H1 (cell line): ENCODE data around the gene KRT75. TPM values are rescaled to one million over a fixed set of nuclear protein-coding genes. Genes with fewer than 3 reads are reported as not detected.

ENCODE experiments used
- CTCF ChIA-PET: fragments of 300-600 bp; sonication (Branson Sonifier 250); formaldehyde crosslinking; loops from one replicate; lab custom pipeline; 2021; ENCODE audit not compliant: partially characterized antibody; lab: Charles Lee
- POLR2A ChIA-PET: fragments of 300-600 bp; sonication (Branson Sonifier 250); formaldehyde crosslinking; loops from one replicate; lab custom pipeline; 2021; ENCODE audit warnings: inconsistent platforms; ENCODE audit not compliant: partially characterized antibody; lab: Charles Lee
- DNase-seq, 2 experiments: peaks; one replicate each; pipeline versions ENCODE4 v3.0.0 to v3.0.0-alpha.2; 2010 to 2022; ENCODE audit warnings: low spot score in 2 of 2, low read depth in 1 of 2, mixed read lengths in 1 of 2
- FAIRE-seq: peaks from 2 replicates; lab custom pipeline; 2011; peaks lifted over from hg19 to GRCh38; lab: Jason Lieb, UNC
- H2AFZ ChIP-seq: 2 replicates; pipeline ENCODE4 v1.8.1; 2012; ENCODE audit warnings: low read length, inconsistent platforms
- H2AK5ac ChIP-seq: 2 replicates; pipeline ENCODE4 v1.6.1; 2013; ENCODE audit warnings: low read depth, low read length
- H2BK120ac ChIP-seq: replicated peaks from 2 replicates; pipeline ENCODE3; 2013; ENCODE audit warnings: low read depth, low read length, inconsistent platforms
- H2BK12ac ChIP-seq: 2 replicates; pipeline ENCODE4 v1.6.1; 2013; ENCODE audit warnings: low read depth, low read length
- H2BK15ac ChIP-seq: 2 replicates; pipeline ENCODE4 v1.6.1; 2013; ENCODE audit warnings: low read length
- H2BK20ac ChIP-seq: 2 replicates; pipeline ENCODE4 v1.6.1; 2013; ENCODE audit warnings: low read length
- H2BK5ac ChIP-seq: 2 replicates; pipeline ENCODE4 v1.6.1; 2013; ENCODE audit warnings: low read depth, low read length
- H3K14ac ChIP-seq: 2 replicates; pipeline ENCODE4 v1.6.1; 2013; ENCODE audit warnings: inconsistent platforms; ENCODE audit not compliant: insufficient read length
- H3K18ac ChIP-seq: 2 replicates; pipeline ENCODE4 v1.6.1; 2013; ENCODE audit warnings: low read length; ENCODE audit errors: extremely low read depth
- H3K23ac ChIP-seq: 2 replicates; pipeline ENCODE4 v1.6.1; 2013; ENCODE audit warnings: inconsistent platforms; ENCODE audit not compliant: insufficient read length
- H3K23me2 ChIP-seq: 2 replicates; pipeline ENCODE4 v1.6.1; 2013; ENCODE audit warnings: low read depth, low read length
- H3K27ac ChIP-seq: 2 replicates; pipeline ENCODE4 v1.6.1; 2011; ENCODE audit warnings: low read depth, low read length, inconsistent platforms
- H3K27me3 ChIP-seq, 4 experiments: replicated peaks in 1 of 4; 1 replicate in 1 of 4; 2 replicates in 3 of 4; pipeline versions ENCODE4 v1.6.1 to v1.8.1; 2011 to 2013; ENCODE audit warnings: low read length in 3 of 4, mild to moderate bottlenecking in 3 of 4, inconsistent platforms in 2 of 4, mixed read lengths in 2 of 4, moderate library complexity in 1 of 4; ENCODE audit not compliant: control insufficient read depth in 3 of 4, insufficient read depth in 3 of 4; ENCODE audit errors: extremely low read depth in 1 of 4
- H3K36me3 ChIP-seq, 4 experiments: 2 replicates each; pipeline versions ENCODE4 v1.6.1 to v1.8.1; 2011 to 2013; ENCODE audit warnings: mild to moderate bottlenecking in 4 of 4, low read length in 3 of 4, moderate library complexity in 2 of 4, control low read depth in 1 of 4, inconsistent platforms in 1 of 4; ENCODE audit not compliant: insufficient read depth in 4 of 4, control insufficient read depth in 2 of 4
- H3K4ac ChIP-seq: replicated peaks from 2 replicates; pipeline ENCODE3; 2013; ENCODE audit warnings: low read length, low read depth, mixed read lengths, inconsistent platforms; ENCODE audit not compliant: insufficient read length
- H3K4me1 ChIP-seq, 4 experiments: replicated peaks in 1 of 4; 1 replicate in 1 of 4; 2 replicates in 3 of 4; pipeline versions ENCODE4 v1.6.1 to v1.8.1; 2011 to 2013; ENCODE audit warnings: low read length in 3 of 4, inconsistent platforms in 2 of 4, mixed read lengths in 1 of 4; ENCODE audit not compliant: insufficient read depth in 4 of 4, control insufficient read depth in 3 of 4
- H3K4me2 ChIP-seq, 2 experiments: 2 replicates each; pipeline versions ENCODE4 v1.6.1 to v1.8.1; 2011 to 2013; ENCODE audit warnings: low read depth in 2 of 2, low read length in 2 of 2, control low read depth in 1 of 2, inconsistent platforms in 1 of 2, mild to moderate bottlenecking in 1 of 2; ENCODE audit not compliant: insufficient read depth in 1 of 2
- H3K4me3 ChIP-seq, 4 experiments: fragments of 200-600, 300-600 bp in 1 of 4; sonication (generic), shearing (Covaris generic), sonication (Bioruptor Twin) in 1 of 4; 2 replicates each; pipeline versions ENCODE4 v1.5.1 to v1.8.1; 2011 to 2016; ENCODE audit warnings: low read length in 4 of 4, low read depth in 3 of 4, control low read depth in 2 of 4, inconsistent platforms in 2 of 4, mild to moderate bottlenecking in 2 of 4, mixed read lengths in 1 of 4, moderate library complexity in 1 of 4; ENCODE audit not compliant: insufficient read depth in 2 of 4; ENCODE audit errors: extremely low read depth in 1 of 4
- H3K56ac ChIP-seq: replicated peaks from 2 replicates; pipeline ENCODE3; 2013; ENCODE audit warnings: low read depth, mild to moderate bottlenecking, mixed read lengths, low read length, inconsistent platforms; ENCODE audit not compliant: insufficient read length
- H3K79me1 ChIP-seq: 2 replicates; pipeline ENCODE4 v1.6.1; 2013; ENCODE audit warnings: low read depth, low read length, control low read depth
- H3K79me2 ChIP-seq, 2 experiments: 2 replicates each; pipeline versions ENCODE4 v1.6.1 to v1.8.1; 2012 to 2013; ENCODE audit warnings: low read length in 2 of 2, mild to moderate bottlenecking in 2 of 2, inconsistent platforms in 1 of 2; ENCODE audit not compliant: insufficient read depth in 2 of 2, control insufficient read depth in 1 of 2
- H3K9ac ChIP-seq, 4 experiments: replicated peaks in 1 of 4; 1 replicate in 1 of 4; 2 replicates in 3 of 4; pipeline versions ENCODE4 v1.6.1 to v1.8.1; 2011 to 2013; ENCODE audit warnings: low read depth in 3 of 4, low read length in 3 of 4, control low read depth in 2 of 4, mild to moderate bottlenecking in 2 of 4, moderate library complexity in 2 of 4, inconsistent platforms in 1 of 4; ENCODE audit errors: extremely low read depth in 1 of 4
- H3K9me3 ChIP-seq, 2 experiments: 2 replicates each; pipeline versions ENCODE4 v1.6.1 to v1.8.1; 2012 to 2013; ENCODE audit warnings: mild to moderate bottlenecking in 2 of 2, moderate library complexity in 2 of 2, control low read depth in 1 of 2, inconsistent platforms in 1 of 2, low read depth in 1 of 2, low read length in 1 of 2, mixed read lengths in 1 of 2; ENCODE audit not compliant: insufficient read depth in 2 of 2
- H4K20me1 ChIP-seq, 2 experiments: replicated peaks in 1 of 2; 2 replicates each; pipeline versions ENCODE3 to v1.8.1; 2011 to 2013; ENCODE audit warnings: inconsistent platforms in 2 of 2, low read length in 2 of 2, mild to moderate bottlenecking in 1 of 2; ENCODE audit not compliant: insufficient read depth in 2 of 2, control insufficient read depth in 1 of 2
- H4K5ac ChIP-seq: 2 replicates; pipeline ENCODE4 v1.6.1; 2013; ENCODE audit warnings: low read length, low read depth, mixed read lengths, inconsistent platforms; ENCODE audit not compliant: insufficient read length
- H4K8ac ChIP-seq: 2 replicates; pipeline ENCODE4 v1.8.0; 2013; ENCODE audit warnings: mild to moderate bottlenecking, moderate library complexity, low read length, inconsistent platforms; ENCODE audit not compliant: insufficient read depth; ENCODE audit errors: extremely low read depth
- H4K91ac ChIP-seq: replicated peaks from 2 replicates; pipeline ENCODE3; 2013; ENCODE audit warnings: low read length, mixed read lengths, inconsistent platforms; ENCODE audit not compliant: insufficient read length
- CHD1 ChIP-seq: IDR thresholded peaks from 2 replicates; pipeline ENCODE4 v1.6.1; 2012; ENCODE audit warnings: low read depth, low read length, improper control_type of control experiment
- CTBP2 ChIP-seq: IDR thresholded peaks from 2 replicates; pipeline ENCODE4 v1.7.0; 2011; ENCODE audit warnings: borderline replicate concordance, mild to moderate bottlenecking, moderate library complexity, mixed read lengths, low read length; ENCODE audit not compliant: insufficient read depth, insufficient read length
- HDAC6 ChIP-seq: IDR thresholded peaks from one replicate; pipeline ENCODE4 v1.7.1; 2012; ENCODE audit warnings: low read depth, mild to moderate bottlenecking, inconsistent platforms, low read length, moderate library complexity
- JUND ChIP-seq: IDR thresholded peaks from 2 replicates; pipeline ENCODE4 v1.6.1; 2011; ENCODE audit warnings: mild to moderate bottlenecking, improper control_type of control experiment, low read length
- POLR2AphosphoS5 ChIP-seq: IDR thresholded peaks from 2 replicates; pipeline ENCODE4 v1.6.1; 2011; ENCODE audit warnings: low read depth, low read length
- RAD21 ChIP-seq, 2 experiments: IDR thresholded peaks in 1 of 2; conservative IDR thresholded peaks in 1 of 2; 2 replicates each; pipeline ENCODE4 v1.6.1; 2011; ENCODE audit warnings: low read depth in 2 of 2, low read length in 2 of 2, improper control_type of control experiment in 1 of 2, inconsistent platforms in 1 of 2, mild to moderate bottlenecking in 1 of 2, moderate library complexity in 1 of 2
- SP1 ChIP-seq: IDR thresholded peaks from 2 replicates; pipeline ENCODE4 v1.6.1; 2011; ENCODE audit warnings: low read depth, low read length
- TAF1 ChIP-seq: IDR thresholded peaks from 2 replicates; pipeline ENCODE4 v1.6.1; 2011; ENCODE audit warnings: mild to moderate bottlenecking, low read depth, low read length
- TBP ChIP-seq: IDR thresholded peaks from 2 replicates; pipeline ENCODE4 v1.6.1; 2011; ENCODE audit warnings: low read depth, low read length, improper control_type of control experiment
- TEAD4 ChIP-seq: IDR thresholded peaks from 2 replicates; pipeline ENCODE4 v1.6.1; 2012; ENCODE audit warnings: low read depth, low read length, inconsistent platforms, mixed read lengths
- WGBS, 2 experiments: shearing (Covaris generic) in 1 of 2; methylation state at CpG; one replicate each; pipeline versions ENCODE4 v1.1.6 to v1.1.7; 2013 to 2015; ENCODE audit warnings: low lambda C conversion rate in 2 of 2, mixed read lengths in 2 of 2, inconsistent platforms in 1 of 2, low coverage in 1 of 2, missing lambda C conversion rate in 1 of 2; ENCODE audit not compliant: insufficient replicate concordance in 2 of 2, insufficient coverage in 1 of 2, insufficient read length in 1 of 2; ENCODE audit errors: extremely low coverage in 1 of 2, missing lambda C conversion rate in 1 of 2; 5-methylcytosine and 5-hydroxymethylcytosine counted together
- polyA plus RNA-seq, 7 experiments: library from polyadenylated mRNA; depleted of rRNA in 3 of 7; stranded (reverse) in 5 of 7; unstranded in 2 of 7; fragments of >200 nt in 5 of 7; fragments of 200-250 nt in 2 of 7; gene quantifications; 1 replicate in 5 of 7; 2 replicates in 1 of 7; 4 replicates in 1 of 7; pipeline versions ENCODE4 v1.2.1 to v1.2.3, GENCODE V29; 2011 to 2013; ENCODE audit warnings: missing spikeins in 2 of 7, mixed read lengths in 2 of 7
- total RNA-seq: library from RNA; stranded (reverse); fragmentation: NEBNext Ultra II Directional; extraction: Animal tissue kit (Norgen Biotek cat#: 25700); gene quantifications from 2 replicates; pipeline ENCODE4 v1.2.1, GENCODE V29; 2021
- TF ChIP-seq, protein P1 (sequence below), 3 experiments: IDR thresholded peaks; 1 replicate in 2 of 3; 2 replicates in 1 of 3; pipeline versions ENCODE4 v1.5.1 to v1.6.1; 2011; ENCODE audit warnings: low read length in 3 of 3, mild to moderate bottlenecking in 3 of 3, inconsistent platforms in 2 of 3, low read depth in 1 of 3, moderate library complexity in 1 of 3; ENCODE audit not compliant: insufficient read depth in 1 of 3; ENCODE audit errors: control extremely low read depth in 1 of 3

Gene KRT75
- total and polyA plus RNA-seq, 2 of the 8 experiments (the other 6 are each of a cell fraction or from before 2014, with no cell fraction given), result not detected

GRCh38 chr12:52442600-52443061 is 8.5 kb upstream of the KRT75 start:
- Histone ChIP-seq H2AFZ (peak overlapping the region; percentile 96), H2BK12ac (no peak overlapping the region), H3K18ac (no peak overlapping the region), H2BK120ac (no peak overlapping the region), H2BK20ac (no peak overlapping the region), H2BK5ac (0 out of 2 replicates have a peak overlapping the region, but pooled peaks have one; percentile 26), H3K27ac (no peak overlapping the region), H3K23ac (no peak overlapping the region), H4K8ac (no peak overlapping the region), H2AK5ac (no peak overlapping the region), H3K36me3 (no peaks in the 10 kb centered on the region), H3K4me3 (no peak overlapping the region), H3K56ac (no peak overlapping the region), H3K9me3 (no peaks in the 10 kb centered on the region), H3K23me2 (no peaks in the 10 kb centered on the region), H3K79me1 (no peaks in the 10 kb centered on the region), H3K14ac (no peak overlapping the region), H3K4me1 (peaks cover 0 to 5% (median 3%) of the 10 kb centered on the region in 4 experiments; a peak in 3 of 7 replicates), H3K9ac (no peak overlapping the region), H2BK15ac (no peak overlapping the region), H4K20me1 (no peaks in the 10 kb centered on the region), H4K91ac (no peak overlapping the region), H3K79me2 (no peaks in the 10 kb centered on the region), H3K27me3 (no peaks in the 10 kb centered on the region; a peak in 2 of 7 replicates), H3K4me2 (peak overlapping the region; percentile 38 to 42; a peak in 3 of 4 replicates), H4K5ac (no peak overlapping the region), H3K4ac (no peak overlapping the region)
- FAIRE-seq (no peak), DNase-seq (peak; percentile 39 to 56)
- POLR2A ChIA-PET, result no interaction called here
- CTCF ChIA-PET, result interaction anchor here (0.7 to 1.3 kb wide), 7 partner anchors 14 to 140 kb away, joined by 3 to 6 read pairs (median 3); no protein-coding TSS in a partner anchor
- 50% methylated on average over 6 of the region's 6 CpGs; no CpG with 5 or more reads in 1 of the 2 experiments for WGBS, 2 experiments
- TF ChIP-seq SP1 (no peak), TAF1 (0 out of 2 replicates have a peak, but pooled peaks have one; percentile 26), TEAD4 (peak; percentile 70), POLR2AphosphoS5 (0 out of 2 replicates have a peak, but pooled peaks have one; percentile 26), RAD21 (IDR thresholded peaks at IDR 0.05 in 1 of 2, conservative IDR thresholded peaks at IDR 0.05 in 1 of 2; ENCODE audit: low read depth in 2 of 2, low read length in 2 of 2) (peak; percentile 43 to 57), CTBP2 (peak; percentile 61), JUND (peak; percentile 38; the same call in 1 of the 2 replicates), CHD1 (no peak), HDAC6 (no peak), TBP (peak; percentile 19; the same call in 1 of the 2 replicates)
- TF ChIP-seq, protein P1, sequence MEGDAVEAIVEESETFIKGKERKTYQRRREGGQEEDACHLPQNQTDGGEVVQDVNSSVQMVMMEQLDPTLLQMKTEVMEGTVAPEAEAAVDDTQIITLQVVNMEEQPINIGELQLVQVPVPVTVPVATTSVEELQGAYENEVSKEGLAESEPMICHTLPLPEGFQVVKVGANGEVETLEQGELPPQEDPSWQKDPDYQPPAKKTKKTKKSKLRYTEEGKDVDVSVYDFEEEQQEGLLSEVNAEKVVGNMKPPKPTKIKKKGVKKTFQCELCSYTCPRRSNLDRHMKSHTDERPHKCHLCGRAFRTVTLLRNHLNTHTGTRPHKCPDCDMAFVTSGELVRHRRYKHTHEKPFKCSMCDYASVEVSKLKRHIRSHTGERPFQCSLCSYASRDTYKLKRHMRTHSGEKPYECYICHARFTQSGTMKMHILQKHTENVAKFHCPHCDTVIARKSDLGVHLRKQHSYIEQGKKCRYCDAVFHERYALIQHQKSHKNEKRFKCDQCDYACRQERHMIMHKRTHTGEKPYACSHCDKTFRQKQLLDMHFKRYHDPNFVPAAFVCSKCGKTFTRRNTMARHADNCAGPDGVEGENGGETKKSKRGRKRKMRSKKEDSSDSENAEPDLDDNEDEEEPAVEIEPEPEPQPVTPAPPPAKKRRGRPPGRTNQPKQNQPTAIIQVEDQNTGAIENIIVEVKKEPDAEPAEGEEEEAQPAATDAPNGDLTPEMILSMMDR (IDR thresholded peaks at IDR 0.05; ENCODE audit: control extremely low read depth in 1 of 3, insufficient read depth in 1 of 3, low read depth in 1 of 3, low read length in 3 of 3), result peak in 2 of 3 experiments; percentile 24 to 27; a peak in 2 of 4 replicates
